Measurements from ENCODE around the gene ZNF544. TPM values are rescaled to one million over a fixed set of nuclear protein-coding genes. Genes with fewer than 3 reads are reported as not detected.

The ZNF544 gene
- polyA plus RNA-seq, 2 of the 4 experiments (the other 2 are of a cell fraction) = 23.7 to 33.1 TPM

- 90% methylated on average over 6 of the region's 6 CpGs for WGBS (ENCODE audit: missing lambda C conversion rate)
- FAIRE-seq (no peak), ATAC-seq (no peak; a peak in 2 of 6 replicates), DNase-seq (ENCODE audit: low read depth in 1 of 2, low spot score in 1 of 2) (no peak)
- CTCF ChIA-PET = no interaction called here
- no peaks in the 10 kb centered on the region for H3K4me1 ChIP-seq
- H3K4me2 ChIP-seq = no peak overlapping the region
- TF ChIP-seq SMC3 (IDR thresholded peaks at IDR 0.05) (no peak), NFE2L2 (conservative IDR thresholded peaks at IDR 0.05; ENCODE audit: low read length) (no peak), RFX5 (IDR thresholded peaks at IDR 0.05) (no peak), MYC (IDR thresholded peaks at IDR 0.05; ENCODE audit: borderline replicate concordance, low read length) (no peak), ESRRA (IDR thresholded peaks at IDR 0.05; ENCODE audit: borderline replicate concordance, low read length) (no peak), KDM1A (IDR thresholded peaks at IDR 0.05; ENCODE audit: low read depth) (no peak), ZFP36 (IDR thresholded peaks at IDR 0.05; ENCODE audit: borderline replicate concordance, partially characterized antibody) (no peak), BCL3 (IDR thresholded peaks at IDR 0.05) (no peak), HOXA7 (CRISPR knock-in tag; IDR thresholded peaks at IDR 0.05) (no peak), NR3C1 (IDR thresholded peaks at IDR 0.05) (no peak), HOXB5 (CRISPR knock-in tag; IDR thresholded peaks at IDR 0.05) (no peak), GATA3 (IDR thresholded peaks at IDR 0.05; ENCODE audit: borderline replicate concordance) (no peak), FOSL2 (IDR thresholded peaks at IDR 0.05) (no peak), FOSL2 (CRISPR knock-in tag; IDR thresholded peaks at IDR 0.05) (no peak), ZNF302 (CRISPR knock-in tag; IDR thresholded peaks at IDR 0.05) (no peak), USF2 (IDR thresholded peaks at IDR 0.05) (no peak)
- TF ChIP-seq, protein P1, sequence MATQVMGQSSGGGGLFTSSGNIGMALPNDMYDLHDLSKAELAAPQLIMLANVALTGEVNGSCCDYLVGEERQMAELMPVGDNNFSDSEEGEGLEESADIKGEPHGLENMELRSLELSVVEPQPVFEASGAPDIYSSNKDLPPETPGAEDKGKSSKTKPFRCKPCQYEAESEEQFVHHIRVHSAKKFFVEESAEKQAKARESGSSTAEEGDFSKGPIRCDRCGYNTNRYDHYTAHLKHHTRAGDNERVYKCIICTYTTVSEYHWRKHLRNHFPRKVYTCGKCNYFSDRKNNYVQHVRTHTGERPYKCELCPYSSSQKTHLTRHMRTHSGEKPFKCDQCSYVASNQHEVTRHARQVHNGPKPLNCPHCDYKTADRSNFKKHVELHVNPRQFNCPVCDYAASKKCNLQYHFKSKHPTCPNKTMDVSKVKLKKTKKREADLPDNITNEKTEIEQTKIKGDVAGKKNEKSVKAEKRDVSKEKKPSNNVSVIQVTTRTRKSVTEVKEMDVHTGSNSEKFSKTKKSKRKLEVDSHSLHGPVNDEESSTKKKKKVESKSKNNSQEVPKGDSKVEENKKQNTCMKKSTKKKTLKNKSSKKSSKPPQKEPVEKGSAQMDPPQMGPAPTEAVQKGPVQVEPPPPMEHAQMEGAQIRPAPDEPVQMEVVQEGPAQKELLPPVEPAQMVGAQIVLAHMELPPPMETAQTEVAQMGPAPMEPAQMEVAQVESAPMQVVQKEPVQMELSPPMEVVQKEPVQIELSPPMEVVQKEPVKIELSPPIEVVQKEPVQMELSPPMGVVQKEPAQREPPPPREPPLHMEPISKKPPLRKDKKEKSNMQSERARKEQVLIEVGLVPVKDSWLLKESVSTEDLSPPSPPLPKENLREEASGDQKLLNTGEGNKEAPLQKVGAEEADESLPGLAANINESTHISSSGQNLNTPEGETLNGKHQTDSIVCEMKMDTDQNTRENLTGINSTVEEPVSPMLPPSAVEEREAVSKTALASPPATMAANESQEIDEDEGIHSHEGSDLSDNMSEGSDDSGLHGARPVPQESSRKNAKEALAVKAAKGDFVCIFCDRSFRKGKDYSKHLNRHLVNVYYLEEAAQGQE (IDR thresholded peaks at IDR 0.05) = no peak
- TF ChIP-seq, protein P2, sequence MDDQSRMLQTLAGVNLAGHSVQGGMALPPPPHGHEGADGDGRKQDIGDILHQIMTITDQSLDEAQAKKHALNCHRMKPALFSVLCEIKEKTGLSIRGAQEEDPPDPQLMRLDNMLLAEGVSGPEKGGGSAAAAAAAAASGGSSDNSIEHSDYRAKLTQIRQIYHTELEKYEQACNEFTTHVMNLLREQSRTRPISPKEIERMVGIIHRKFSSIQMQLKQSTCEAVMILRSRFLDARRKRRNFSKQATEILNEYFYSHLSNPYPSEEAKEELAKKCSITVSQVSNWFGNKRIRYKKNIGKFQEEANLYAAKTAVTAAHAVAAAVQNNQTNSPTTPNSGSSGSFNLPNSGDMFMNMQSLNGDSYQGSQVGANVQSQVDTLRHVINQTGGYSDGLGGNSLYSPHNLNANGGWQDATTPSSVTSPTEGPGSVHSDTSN (IDR thresholded peaks at IDR 0.05) = no peak
- H3K9me3 ChIP-seq = peaks cover 99% of the 10 kb centered on the region
- H3K4me3 ChIP-seq = no peak overlapping the region
- POLR2A ChIA-PET = no interaction called here
- no peak overlapping the region for H3K27ac ChIP-seq
Observed at GRCh38 chr19:58243351-58243750, 14.6 kb downstream of the ZNF544 start.

GRCh38 chr19:58248886-58249285 is 20.2 kb downstream of the ZNF544 start:
- FAIRE-seq = no peak
- WGBS (ENCODE audit: missing lambda C conversion rate) = 92% methylated on average over 3 of the region's 3 CpGs
- no peak overlapping the region for H3K4me3 ChIP-seq
- ChIA-PET CTCF (no interaction called here), POLR2A (no interaction called here)
- H3K9me3 ChIP-seq = peaks cover 99% of the 10 kb centered on the region
- H3K27ac ChIP-seq = no peak overlapping the region
- no peaks in the 10 kb centered on the region for H3K4me1 ChIP-seq
- no peak for ATAC-seq
- DNase-seq (ENCODE audit: low read depth in 1 of 2, low spot score in 1 of 2) = no peak
- TF ChIP-seq KDM1A (IDR thresholded peaks at IDR 0.05; ENCODE audit: low read depth) = no peak
- TF ChIP-seq, protein P3, sequence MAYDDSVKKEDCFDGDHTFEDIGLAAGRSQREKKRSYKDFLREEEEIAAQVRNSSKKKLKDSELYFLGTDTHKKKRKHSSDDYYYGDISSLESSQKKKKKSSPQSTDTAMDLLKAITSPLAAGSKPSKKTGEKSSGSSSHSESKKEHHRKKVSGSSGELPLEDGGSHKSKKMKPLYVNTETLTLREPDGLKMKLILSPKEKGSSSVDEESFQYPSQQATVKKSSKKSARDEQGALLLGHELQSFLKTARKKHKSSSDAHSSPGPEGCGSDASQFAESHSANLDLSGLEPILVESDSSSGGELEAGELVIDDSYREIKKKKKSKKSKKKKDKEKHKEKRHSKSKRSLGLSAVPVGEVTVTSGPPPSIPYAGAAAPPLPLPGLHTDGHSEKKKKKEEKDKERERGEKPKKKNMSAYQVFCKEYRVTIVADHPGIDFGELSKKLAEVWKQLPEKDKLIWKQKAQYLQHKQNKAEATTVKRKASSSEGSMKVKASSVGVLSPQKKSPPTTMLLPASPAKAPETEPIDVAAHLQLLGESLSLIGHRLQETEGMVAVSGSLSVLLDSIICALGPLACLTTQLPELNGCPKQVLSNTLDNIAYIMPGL (CRISPR knock-in tag; IDR thresholded peaks at IDR 0.05; ENCODE audit: borderline replicate concordance) = no peak
- TF ChIP-seq, protein P4, sequence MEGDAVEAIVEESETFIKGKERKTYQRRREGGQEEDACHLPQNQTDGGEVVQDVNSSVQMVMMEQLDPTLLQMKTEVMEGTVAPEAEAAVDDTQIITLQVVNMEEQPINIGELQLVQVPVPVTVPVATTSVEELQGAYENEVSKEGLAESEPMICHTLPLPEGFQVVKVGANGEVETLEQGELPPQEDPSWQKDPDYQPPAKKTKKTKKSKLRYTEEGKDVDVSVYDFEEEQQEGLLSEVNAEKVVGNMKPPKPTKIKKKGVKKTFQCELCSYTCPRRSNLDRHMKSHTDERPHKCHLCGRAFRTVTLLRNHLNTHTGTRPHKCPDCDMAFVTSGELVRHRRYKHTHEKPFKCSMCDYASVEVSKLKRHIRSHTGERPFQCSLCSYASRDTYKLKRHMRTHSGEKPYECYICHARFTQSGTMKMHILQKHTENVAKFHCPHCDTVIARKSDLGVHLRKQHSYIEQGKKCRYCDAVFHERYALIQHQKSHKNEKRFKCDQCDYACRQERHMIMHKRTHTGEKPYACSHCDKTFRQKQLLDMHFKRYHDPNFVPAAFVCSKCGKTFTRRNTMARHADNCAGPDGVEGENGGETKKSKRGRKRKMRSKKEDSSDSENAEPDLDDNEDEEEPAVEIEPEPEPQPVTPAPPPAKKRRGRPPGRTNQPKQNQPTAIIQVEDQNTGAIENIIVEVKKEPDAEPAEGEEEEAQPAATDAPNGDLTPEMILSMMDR (IDR thresholded peaks at IDR 0.05) = no peak
- TF ChIP-seq BHLHE40 (IDR thresholded peaks at IDR 0.05; ENCODE audit: low read depth, low read length) = no peak
- TF ChIP-seq CBX2 (IDR thresholded peaks at IDR 0.05; ENCODE audit: borderline replicate concordance, low read depth) = no peak
- no peak for TF ChIP-seq MAZ (IDR thresholded peaks at IDR 0.05; ENCODE audit: borderline replicate concordance, low read depth, low read length)
- TF ChIP-seq RNF2 (IDR thresholded peaks at IDR 0.05; ENCODE audit: borderline replicate concordance, low read depth) = no peak
- no peak for TF ChIP-seq SMC3 (IDR thresholded peaks at IDR 0.05)
- no peak for TF ChIP-seq NR3C1 (IDR thresholded peaks at IDR 0.05)
- no peak for TF ChIP-seq ESRRA (IDR thresholded peaks at IDR 0.05; ENCODE audit: borderline replicate concordance, low read length)
- no peak overlapping the region for H3K4me2 ChIP-seq

Data from A549 (cell line).